DND-41 (cell line): ENCODE measurements around the gene PSEN2.

Experiments used
- ATAC-seq: fragments of 200-7000 bp; cut with Tn5 transposase; 3 replicates; pipeline ENCODE4 v1.9.1; 2021; ENCODE audit warnings: low read depth; ENCODE audit not compliant: insufficient read depth
- DNase-seq: peaks from one replicate; pipeline ENCODE4 v3.0.0-alpha.2; 2020
- H2AFZ ChIP-seq: 2 replicates; pipeline ENCODE4 v1.6.0; 2012; ENCODE audit warnings: low read depth, low read length
- H3K27ac ChIP-seq: 2 replicates; pipeline ENCODE4 v1.5.1; 2012; ENCODE audit warnings: low read length, inconsistent platforms
- H3K27me3 ChIP-seq: fragments of 200-600 bp; sonication (generic); 2 replicates; pipeline ENCODE4 v1.6.0; 2012; ENCODE audit warnings: low read length, mild to moderate bottlenecking, inconsistent platforms; ENCODE audit not compliant: insufficient read depth, poor library complexity
- H3K36me3 ChIP-seq: 2 replicates; pipeline ENCODE4 v1.5.1; 2012; ENCODE audit warnings: low read length, inconsistent platforms; ENCODE audit not compliant: insufficient read depth
- H3K4me1 ChIP-seq: 2 replicates; pipeline ENCODE4 v1.5.1; 2012; ENCODE audit warnings: mild to moderate bottlenecking, low read length; ENCODE audit not compliant: insufficient read depth
- H3K4me2 ChIP-seq: 2 replicates; pipeline ENCODE4 v1.6.0; 2012; ENCODE audit warnings: mild to moderate bottlenecking, moderate library complexity, low read length, inconsistent platforms; ENCODE audit not compliant: insufficient read depth
- H3K4me3 ChIP-seq, 2 experiments: fragments of 200-600 bp in 1 of 2; shearing (Covaris generic) in 1 of 2; 2 replicates each; pipeline ENCODE4 v1.5.1; 2012 to 2016; ENCODE audit warnings: inconsistent platforms in 2 of 2, low read length in 2 of 2, mild to moderate bottlenecking in 2 of 2, low read depth in 1 of 2, moderate library complexity in 1 of 2
- H3K79me2 ChIP-seq: 2 replicates; pipeline ENCODE4 v1.6.0; 2012; ENCODE audit warnings: low read length, inconsistent platforms; ENCODE audit not compliant: insufficient read depth
- H3K9ac ChIP-seq: 2 replicates; pipeline ENCODE4 v1.6.0; 2012; ENCODE audit warnings: low read depth, mild to moderate bottlenecking, inconsistent platforms, low read length, moderate library complexity
- H3K9me3 ChIP-seq: 2 replicates; pipeline ENCODE4 v1.5.1; 2012; ENCODE audit warnings: low read length, moderate library complexity, mild to moderate bottlenecking, inconsistent platforms; ENCODE audit not compliant: insufficient read depth, severe bottlenecking
- H4K20me1 ChIP-seq: 2 replicates; pipeline ENCODE4 v1.6.0; 2012; ENCODE audit warnings: low read length; ENCODE audit not compliant: insufficient read depth
- CTCF ChIP-seq: IDR thresholded peaks from 2 replicates; pipeline ENCODE4 v1.5.1; 2012; ENCODE audit warnings: borderline replicate concordance, low read length, moderate library complexity, mild to moderate bottlenecking; ENCODE audit not compliant: poor library complexity, severe bottlenecking; ENCODE audit errors: extremely low read depth
- EZH2 ChIP-seq: IDR thresholded peaks from 3 replicates; pipeline ENCODE4 v1.6.1; 2012; ENCODE audit warnings: borderline replicate concordance, low read depth, mild to moderate bottlenecking, moderate library complexity, low read length, inconsistent platforms; ENCODE audit not compliant: severe bottlenecking

Gene PSEN2

GRCh38 chr1:226895644-226896043 lies 25.2 kb downstream of the PSEN2 start:
- no peaks in the 10 kb centered on the region for H3K9me3 ChIP-seq
- H4K20me1 ChIP-seq: no peaks in the 10 kb centered on the region
- H3K9ac ChIP-seq: no peak overlapping the region
- H3K27me3 ChIP-seq: no peaks in the 10 kb centered on the region
- TF ChIP-seq CTCF (no peak), EZH2 (no peak)
- no peak overlapping the region for H3K27ac ChIP-seq
- no peak overlapping the region for H2AFZ ChIP-seq
- no peaks in the 10 kb centered on the region for H3K36me3 ChIP-seq
- DNase-seq (no peak), ATAC-seq (no peak)
- no peaks in the 10 kb centered on the region for H3K79me2 ChIP-seq
- no peaks in the 10 kb centered on the region for H3K4me1 ChIP-seq
- no peak overlapping the region for H3K4me2 ChIP-seq
- no peak overlapping the region for H3K4me3 ChIP-seq

GRCh38 chr1:226898246-226898645 lies 27.8 kb downstream of the PSEN2 start:
- Histone ChIP-seq H3K9ac (no peak overlapping the region), H3K9me3 (no peaks in the 10 kb centered on the region), H3K4me3 (no peak overlapping the region), H3K36me3 (no peaks in the 10 kb centered on the region), H3K27ac (no peak overlapping the region), H2AFZ (no peak overlapping the region), H3K27me3 (peaks cover 3% of the 10 kb centered on the region), H3K79me2 (no peaks in the 10 kb centered on the region), H3K4me1 (no peaks in the 10 kb centered on the region), H3K4me2 (no peak overlapping the region), H4K20me1 (no peaks in the 10 kb centered on the region; the same call in 1 of the 2 replicates)
- DNase-seq (no peak), ATAC-seq (no peak)
- no peak for TF ChIP-seq CTCF
- no peak for TF ChIP-seq EZH2

- H3K4me3 ChIP-seq: no peak overlapping the region
- no peak overlapping the region for H3K4me2 ChIP-seq
- H3K27ac ChIP-seq: no peak overlapping the region
- no peak for DNase-seq
- H3K9ac ChIP-seq: no peak overlapping the region
- no peaks in the 10 kb centered on the region for H3K4me1 ChIP-seq
- peaks cover 11% of the 10 kb centered on the region for H3K27me3 ChIP-seq
- no peaks in the 10 kb centered on the region for H3K9me3 ChIP-seq
- H4K20me1 ChIP-seq: no peaks in the 10 kb centered on the region; the same call in 1 of the 2 replicates
- no peak overlapping the region for H2AFZ ChIP-seq
- ATAC-seq: no peak
- H3K36me3 ChIP-seq: no peaks in the 10 kb centered on the region
- no peaks in the 10 kb centered on the region for H3K79me2 ChIP-seq
- no peak for TF ChIP-seq EZH2
- TF ChIP-seq CTCF: no peak
Measured at GRCh38 chr1:226901421-226901820, 31.0 kb downstream of the PSEN2 start.

GRCh38 chr1:226902601-226903000 lies 32.2 kb downstream of the PSEN2 start:
- no peaks in the 10 kb centered on the region for H3K4me1 ChIP-seq
- no peaks in the 10 kb centered on the region for H3K36me3 ChIP-seq
- TF ChIP-seq CTCF: no peak
- TF ChIP-seq EZH2: no peak
- no peak overlapping the region for H3K4me3 ChIP-seq
- H3K4me2 ChIP-seq: no peak overlapping the region
- H2AFZ ChIP-seq: no peak overlapping the region
- ATAC-seq: no peak
- no peaks in the 10 kb centered on the region for H3K9me3 ChIP-seq
- no peak overlapping the region for H3K27ac ChIP-seq
- no peak for DNase-seq
- no peak overlapping the region for H3K9ac ChIP-seq
- H3K79me2 ChIP-seq: no peaks in the 10 kb centered on the region
- no peaks in the 10 kb centered on the region; the same call in 1 of the 2 replicates for H4K20me1 ChIP-seq
- peaks cover 11% of the 10 kb centered on the region for H3K27me3 ChIP-seq
